GM21529 (cell line): ENCODE data around the gene PMFBP1.
A peak's percentile ranks its signal among the peaks of the same experiment; 100 is the strongest.

Experiments used
- ATAC-seq: cut with Tn5 transposase; IDR thresholded peaks from one replicate; pipeline ENCODE4 v1.9.1; 2021; ENCODE audit not compliant: unreplicated experiment

PMFBP1 gene

GRCh38 chr16:72131036-72131435 is 40.9 kb downstream of the PMFBP1 start:
- ATAC-seq = no peak

DNA sequence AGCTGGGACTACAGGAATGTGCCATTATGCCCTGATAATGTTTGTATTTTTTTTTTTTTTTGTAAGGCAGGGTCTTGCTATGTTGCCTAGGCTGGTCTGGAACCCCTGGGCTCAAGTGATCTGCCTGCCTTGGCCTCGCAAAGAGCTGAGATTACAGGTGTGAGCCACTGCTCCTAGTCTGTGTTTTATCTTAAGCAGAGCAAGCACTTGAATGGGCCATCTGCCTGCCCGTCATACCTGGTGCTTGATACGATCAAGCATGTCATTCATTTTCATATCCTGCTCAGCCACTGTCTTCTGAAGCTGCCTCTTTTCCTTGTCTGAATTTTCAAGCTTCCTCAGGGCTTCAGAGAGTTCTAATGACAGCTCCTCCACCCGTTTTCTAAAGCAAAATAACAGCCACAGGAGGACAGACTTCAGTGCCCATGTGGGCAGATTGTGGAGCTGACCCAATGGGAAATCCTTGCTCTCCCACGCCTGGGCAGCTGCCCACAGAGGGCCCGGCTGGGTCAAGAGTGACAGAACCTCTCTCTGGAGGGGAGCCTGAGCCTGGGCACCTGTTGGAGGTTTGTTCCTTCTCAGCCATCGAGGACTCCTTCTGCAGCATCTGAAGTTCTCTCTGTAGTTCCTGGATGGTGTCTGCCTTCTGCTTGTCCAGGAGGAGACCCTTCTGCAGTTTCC is 41.8 kb downstream of the PMFBP1 start:
- ATAC-seq = no peak

GRCh38 chr16:72128701-72129100 is 43.3 kb downstream of the PMFBP1 start:
- no peak for ATAC-seq

GRCh38 chr16:72126429-72126765 is 45.6 kb downstream of the PMFBP1 start:
- no peak for ATAC-seq

DNA sequence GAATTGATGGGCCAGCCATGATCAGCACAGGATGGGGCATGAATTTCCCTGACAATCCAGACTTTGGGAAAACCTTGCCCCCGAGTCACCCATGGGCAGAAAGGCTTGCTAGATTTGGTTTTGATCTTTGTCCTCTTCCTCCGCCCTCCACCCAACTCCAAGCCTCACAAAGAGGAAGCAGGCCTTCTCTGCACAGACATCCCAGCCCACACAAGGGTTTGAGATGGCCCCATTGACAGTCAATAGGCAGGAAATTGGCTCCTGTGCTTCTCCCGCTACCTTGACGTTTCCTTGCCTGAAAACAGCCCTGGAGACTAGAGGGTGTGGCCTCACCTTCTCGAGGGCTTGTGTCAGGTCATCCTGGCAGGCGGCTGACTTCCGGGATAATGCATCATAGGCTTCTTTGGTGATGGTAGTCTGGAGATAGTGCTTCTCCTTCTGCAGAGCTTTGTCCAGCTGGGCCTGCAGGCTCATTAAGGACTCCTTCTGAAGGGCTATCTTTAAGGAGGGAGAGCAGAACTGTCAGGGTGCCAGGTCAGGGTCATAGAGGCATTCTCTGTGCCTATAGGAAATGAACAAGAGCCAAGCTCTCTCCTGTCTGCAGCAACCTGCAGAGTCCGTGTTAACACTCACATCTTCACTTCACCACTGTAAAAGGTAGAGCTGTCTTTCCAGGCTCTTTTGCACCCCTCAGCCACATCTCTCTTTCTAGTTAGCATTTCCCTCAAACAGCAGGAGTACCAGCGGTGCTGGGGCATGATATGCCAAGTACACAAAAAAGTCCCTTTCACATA is 46.1 kb downstream of the PMFBP1 start:
- no peak for ATAC-seq

DNA sequence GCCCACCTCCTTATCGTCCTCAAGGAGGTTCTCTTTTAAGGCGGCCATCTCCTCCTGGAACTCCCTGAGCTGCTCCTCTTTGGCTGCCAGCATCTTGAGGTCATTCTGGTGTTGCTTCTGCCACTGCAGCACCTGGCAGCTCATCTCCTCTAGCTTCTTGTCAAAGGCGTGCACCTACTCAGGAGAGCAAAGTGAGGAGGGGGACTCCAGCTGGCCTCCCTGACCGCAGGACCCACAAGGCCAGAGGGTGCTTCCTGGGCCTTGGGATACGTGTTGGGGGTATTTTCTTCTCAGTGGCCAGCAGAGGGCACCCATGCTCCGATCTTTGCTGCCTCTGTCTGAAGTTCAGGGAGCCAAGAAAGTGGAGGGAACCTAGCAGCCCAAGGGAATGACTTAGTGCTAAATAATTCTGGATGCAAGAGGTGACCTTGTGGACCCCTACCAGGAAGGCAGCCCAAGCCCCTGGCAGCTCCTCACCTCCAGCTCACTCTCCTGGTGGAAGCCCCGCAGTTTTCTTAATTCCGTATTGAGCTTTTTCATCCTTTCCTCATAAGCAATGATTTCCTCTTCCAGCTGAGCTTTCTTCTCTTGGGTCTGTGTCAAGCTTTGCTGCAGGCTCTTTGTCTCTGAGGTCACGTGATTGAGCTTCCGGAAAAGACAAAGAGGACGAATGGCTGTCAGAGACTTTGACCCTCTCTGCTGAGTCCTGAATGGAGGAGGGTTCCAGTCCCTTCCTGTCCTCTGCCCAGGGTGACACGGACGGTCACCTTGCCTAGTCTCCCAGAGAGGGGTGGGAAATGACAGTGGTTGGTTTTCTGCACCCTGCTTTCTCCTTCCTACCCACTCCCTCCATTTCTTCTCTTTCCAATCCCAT is 47.0 kb downstream of the PMFBP1 start:
- ATAC-seq = peak; percentile 70

GRCh38 chr16:72124148-72124547 is 47.8 kb downstream of the PMFBP1 start:
- no peak for ATAC-seq

DNA sequence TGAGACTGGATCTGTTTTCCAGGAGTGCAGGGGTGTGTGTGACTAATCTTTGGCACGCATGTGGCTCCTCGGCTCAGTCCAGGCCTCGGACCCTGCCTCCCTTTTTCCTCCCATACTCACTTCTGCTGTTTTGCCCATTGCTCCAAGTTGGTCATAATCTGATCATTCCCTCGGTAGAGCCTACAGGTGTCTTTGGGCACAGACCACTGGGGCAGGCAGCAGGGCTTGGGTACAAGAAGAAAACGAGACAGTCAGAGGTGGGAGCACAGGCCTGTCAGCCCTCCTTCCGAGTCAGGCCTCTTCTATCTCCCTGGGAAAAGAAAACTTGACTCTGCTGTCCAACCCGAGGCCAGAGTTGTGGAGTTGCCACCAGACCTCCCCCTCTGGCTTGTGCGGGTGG is 48.5 kb downstream of the PMFBP1 start:
- ATAC-seq = no peak

GRCh38 chr16:72122916-72123315 is 49.0 kb downstream of the PMFBP1 start:
- ATAC-seq = no peak

GRCh38 chr16:72122308-72122707 is 49.6 kb downstream of the PMFBP1 start:
- ATAC-seq = no peak

DNA sequence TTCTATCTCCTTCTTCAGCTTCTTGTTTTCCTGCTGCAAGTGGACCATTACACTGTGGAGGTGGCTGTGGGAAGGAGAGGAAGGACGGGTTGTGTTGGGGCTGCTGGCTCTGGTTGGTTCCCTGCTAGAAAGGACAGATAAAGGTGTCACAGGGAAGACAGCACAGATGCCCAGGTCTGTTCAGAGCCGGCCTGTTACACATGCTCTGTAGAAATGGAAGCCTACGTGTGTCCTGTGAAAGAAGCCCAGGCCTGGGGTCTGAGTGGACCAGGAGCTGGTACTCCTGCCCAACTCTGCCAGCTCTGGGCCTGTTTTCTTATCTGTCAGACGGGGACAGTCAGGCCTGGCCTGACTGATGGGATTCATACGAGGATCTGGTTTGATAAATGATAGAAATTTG is 51.9 kb downstream of the PMFBP1 start:
- no peak for ATAC-seq

DNA sequence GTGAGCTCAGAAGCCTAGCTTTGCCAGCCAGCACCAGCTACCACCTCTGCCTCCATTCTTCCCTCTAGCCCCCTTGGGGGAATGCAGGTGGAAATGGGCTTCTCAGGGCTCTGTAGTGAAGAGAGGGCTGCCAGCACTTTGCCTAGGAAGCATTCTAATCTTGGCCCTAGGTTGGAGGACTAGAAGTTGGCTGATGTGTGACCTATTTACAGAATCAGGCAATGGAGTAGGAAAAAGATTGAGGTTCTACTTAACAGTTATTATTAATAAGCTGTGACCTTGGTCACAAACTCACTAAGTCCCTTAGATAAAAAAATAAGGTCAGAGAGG is 58.4 kb downstream of the PMFBP1 start:
- no peak for ATAC-seq

DNA sequence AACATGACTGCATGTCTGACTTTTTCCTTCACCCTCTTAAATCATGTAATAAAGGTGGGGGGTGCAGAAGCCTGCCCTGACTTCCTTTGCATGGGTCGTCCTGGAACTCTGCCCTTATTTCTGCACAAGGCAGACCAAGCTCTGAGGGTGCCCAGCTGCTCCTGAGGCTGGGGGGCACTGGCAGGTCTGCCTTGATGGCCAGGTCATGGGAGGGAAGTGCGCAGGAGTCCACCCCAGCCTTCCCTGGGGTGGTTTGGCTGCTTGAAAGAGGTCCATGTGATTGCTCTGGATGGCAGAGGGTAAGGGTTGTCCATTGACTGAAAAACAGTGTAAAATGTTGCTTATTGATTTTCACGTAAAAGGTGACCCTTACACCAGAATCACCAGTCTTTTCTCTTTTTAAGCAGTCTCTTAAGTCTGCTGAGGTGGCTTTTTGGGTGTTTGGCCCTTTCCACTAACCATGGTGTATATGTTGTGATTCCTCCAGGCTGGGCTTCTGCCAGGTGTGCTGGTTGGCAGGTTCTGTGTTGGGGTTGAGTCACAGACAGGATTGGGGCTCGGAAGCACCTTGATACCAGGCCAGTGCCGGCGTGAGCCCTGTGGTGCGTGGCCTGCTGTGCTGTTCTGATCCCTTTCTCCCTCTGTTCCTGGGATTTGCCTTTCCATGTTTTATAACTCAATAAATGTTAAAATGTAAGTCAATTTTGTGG is 58.9 kb downstream of the PMFBP1 start:
- ATAC-seq = no peak

- ATAC-seq = no peak
Observed at GRCh38 chr16:72112452-72112792, 59.5 kb downstream of the PMFBP1 start.

DNA sequence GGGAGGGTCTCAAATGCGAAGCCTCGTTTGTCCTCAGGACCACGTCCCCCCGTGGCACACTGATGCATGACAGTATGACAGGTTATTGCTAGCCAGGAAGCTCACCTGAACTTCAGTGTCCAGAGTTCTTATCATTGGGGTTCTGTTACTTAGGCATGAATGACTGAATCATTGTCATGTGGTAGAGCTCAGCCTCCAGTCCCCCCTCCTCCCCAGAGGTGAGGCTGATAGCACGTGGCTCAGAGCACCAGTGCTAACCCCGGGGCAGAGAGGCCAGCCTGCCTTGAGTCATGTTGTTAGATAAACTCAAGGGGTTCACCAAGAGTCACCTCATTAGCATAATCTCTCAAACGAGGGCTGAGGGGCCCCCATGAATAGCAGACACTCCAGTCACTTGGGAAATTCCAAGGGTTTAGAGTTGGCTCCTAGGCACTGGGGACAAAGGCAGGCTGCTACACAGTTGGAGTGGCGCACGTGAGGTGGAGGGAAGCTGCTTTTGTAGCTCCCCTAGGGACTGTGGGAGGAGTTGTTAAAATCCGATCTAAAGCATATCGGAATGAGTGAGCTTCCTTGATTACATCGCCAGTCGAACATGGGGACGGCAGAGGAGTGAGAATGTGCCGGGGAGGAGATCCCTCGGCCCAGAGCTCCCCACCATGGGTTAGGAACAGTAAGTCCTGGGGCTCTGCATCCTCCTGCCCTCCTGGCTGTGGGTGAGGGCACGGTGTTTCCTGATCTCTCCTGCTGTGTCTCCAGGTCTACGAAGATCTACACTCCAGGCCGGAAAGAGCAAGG is 60.1 kb downstream of the PMFBP1 start:
- no peak for ATAC-seq

- ATAC-seq = no peak
Observed at GRCh38 chr16:72110662-72111615, 61.0 kb downstream of the PMFBP1 start.

GRCh38 chr16:72109966-72110530 is 61.9 kb downstream of the PMFBP1 start:
- no peak for ATAC-seq

GRCh38 chr16:72109300-72109699 is 62.7 kb downstream of the PMFBP1 start:
- ATAC-seq = no peak
